GM19397 (cell line): ENCODE data around the gene TBC1D17.

ENCODE experiments used
- ATAC-seq: cut with Tn5 transposase; IDR thresholded peaks from one replicate; pipeline ENCODE4 v1.9.1; 2021; ENCODE audit warnings: mild to moderate bottlenecking, moderate library complexity; ENCODE audit not compliant: unreplicated experiment

Gene TBC1D17

DNA sequence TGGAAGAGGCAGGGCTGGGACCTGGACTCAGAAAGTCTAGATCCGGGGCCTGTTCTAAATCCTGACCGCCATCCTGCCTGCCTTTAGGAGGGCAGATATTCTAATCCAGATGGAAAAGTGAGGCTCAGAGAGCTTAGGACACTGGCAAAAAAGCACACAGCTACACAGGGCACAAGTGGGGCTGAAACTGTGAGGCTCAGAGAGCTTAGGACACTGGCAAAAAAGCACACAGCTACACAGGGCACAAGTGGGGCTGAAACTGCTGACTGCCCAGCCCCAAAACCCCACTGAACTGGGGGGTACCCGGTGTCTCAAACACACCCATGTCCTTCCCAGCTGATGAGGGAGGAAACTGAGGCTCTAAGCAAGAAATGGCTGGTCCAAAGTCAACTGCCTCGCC, 2.3 kb upstream of the TBC1D17 start:
- ATAC-seq: no peak

DNA sequence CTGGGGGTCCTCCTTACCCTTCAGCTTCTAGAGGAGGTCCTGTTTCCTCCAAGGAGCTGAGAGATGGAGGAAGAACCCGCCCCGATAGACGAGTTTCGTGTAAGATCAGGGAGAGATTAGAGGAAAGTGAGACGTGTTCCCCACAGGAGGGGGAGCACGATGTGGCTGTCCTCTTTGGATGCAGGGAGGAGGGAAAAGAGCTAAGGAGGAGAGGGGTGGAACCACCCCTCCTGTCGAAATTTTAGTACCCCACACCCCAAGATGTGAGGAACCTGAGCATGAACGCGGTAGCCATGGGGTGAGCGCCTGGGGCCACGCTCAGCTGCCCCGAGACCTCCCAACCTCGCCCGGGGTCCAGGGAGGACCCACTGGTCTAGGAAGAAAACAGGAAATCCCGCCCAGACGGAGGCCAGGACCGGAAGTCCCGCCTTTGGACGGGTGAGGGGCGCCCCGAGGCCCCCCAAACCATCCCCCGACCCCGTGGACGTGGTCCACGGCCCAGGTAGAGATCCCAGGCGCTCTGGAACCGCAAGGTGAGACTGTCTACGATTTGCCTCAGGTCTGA, 1.6 kb upstream of the TBC1D17 start:
- ATAC-seq: no peak

DNA sequence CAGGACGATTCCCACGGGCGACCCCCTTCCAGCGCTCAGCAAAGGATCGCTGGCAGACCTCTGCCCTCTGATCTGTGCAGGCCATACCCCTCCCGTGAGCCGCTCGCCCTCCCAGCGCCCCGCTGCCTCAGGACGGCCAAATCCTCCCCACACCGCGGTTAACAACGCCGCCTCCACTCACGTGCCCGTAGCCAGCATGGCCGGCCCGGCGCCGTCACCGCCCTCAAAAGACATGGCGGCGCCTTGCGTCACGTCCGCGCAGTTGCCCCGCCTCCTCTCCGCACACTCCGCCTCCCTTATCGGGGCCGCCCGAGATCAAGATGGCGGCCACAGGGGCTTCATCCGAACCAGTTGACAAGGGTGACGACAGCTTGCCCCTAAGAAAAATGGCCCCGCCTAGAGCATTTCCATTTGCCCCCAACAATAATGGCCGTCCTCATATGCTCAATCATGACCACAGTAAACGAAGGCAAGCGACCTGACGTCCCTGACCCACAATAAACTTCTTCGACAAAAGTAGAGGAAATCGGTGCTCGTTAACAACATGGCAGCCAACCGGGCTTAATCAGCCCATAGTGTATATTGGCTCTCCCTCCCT, 981 bp upstream of the TBC1D17 start:
- ATAC-seq: peak; percentile 48

GRCh38 chr19:49877879-49878743, 609 bp downstream of the TBC1D17 start:
- ATAC-seq: peak; percentile 44

DNA sequence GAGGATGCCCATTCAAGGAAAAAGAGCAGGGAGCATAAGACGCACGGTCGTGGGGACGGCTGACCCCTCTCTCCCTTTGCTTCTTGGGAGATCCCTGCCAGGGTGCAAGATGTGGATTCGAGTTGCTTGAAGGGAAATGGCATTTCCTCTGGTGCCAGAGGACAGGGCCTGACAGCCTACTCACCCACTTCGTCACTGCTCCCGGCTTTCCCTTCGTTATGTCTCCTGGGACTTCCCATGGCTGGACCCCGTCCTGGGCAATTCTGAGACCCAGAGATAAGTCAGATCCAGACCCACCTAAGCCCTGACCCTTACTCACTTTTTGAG, 1.2 kb downstream of the TBC1D17 start:
- ATAC-seq: no peak

- no peak for ATAC-seq
Measured at GRCh38 chr19:49879243-49879963, 1.9 kb downstream of the TBC1D17 start.

GRCh38 chr19:49880162-49880869, 2.8 kb downstream of the TBC1D17 start:
- no peak for ATAC-seq

- ATAC-seq: no peak
Measured at GRCh38 chr19:49881186-49881585, 3.7 kb downstream of the TBC1D17 start.

DNA sequence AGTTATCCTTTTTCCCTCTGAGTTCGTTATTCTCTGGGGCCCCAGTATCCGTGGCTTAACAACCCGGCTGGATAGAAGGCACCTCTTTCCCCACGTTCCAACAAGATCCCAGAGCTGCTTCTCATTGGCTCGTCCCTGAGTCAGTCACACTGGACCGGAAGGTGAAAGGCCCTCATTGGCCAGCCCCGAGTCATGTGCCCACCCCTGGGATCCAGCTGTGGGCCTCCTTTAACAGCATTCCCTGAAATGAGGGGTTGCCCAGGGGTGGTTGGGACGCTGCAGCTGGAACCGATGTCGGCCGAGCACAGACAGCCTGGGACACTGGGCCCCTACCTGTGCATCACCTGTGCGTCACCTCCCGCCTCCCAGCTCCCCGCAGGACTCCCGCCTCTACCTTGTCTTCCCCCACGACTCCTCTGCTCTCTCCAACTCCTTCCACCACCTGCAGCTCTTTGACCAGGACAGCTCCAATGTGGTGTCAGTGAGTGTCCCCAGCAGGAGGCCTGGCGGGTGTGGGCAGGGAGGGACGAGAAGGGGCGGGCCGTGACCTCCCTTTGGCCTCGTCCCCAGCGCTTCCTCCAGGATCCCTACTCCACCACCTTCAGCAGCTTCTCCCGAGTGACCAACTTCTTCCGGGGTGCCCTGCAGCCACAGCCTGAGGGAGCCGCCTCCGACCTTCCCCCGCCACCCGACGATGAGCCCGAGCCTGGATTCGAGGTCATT, 4.3 kb downstream of the TBC1D17 start:
- no peak for ATAC-seq

DNA sequence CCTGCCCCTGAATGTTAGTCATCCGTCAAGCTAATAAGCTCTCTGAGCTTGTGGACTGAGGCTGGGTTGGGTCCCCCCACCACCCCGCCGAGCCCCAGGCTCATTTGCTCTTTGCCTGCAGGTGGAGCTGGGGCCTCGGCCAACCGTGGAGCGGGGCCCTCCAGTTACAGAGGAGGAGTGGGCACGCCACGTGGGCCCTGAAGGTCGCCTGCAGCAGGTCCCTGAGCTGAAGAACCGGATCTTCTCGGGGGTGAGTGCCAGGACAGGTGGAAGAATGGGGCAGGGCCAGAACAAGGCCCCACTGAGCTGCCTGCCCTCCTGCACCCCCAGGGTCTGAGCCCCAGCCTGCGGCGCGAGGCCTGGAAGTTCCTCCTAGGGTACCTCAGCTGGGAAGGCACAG, 5.1 kb downstream of the TBC1D17 start:
- ATAC-seq: no peak

DNA sequence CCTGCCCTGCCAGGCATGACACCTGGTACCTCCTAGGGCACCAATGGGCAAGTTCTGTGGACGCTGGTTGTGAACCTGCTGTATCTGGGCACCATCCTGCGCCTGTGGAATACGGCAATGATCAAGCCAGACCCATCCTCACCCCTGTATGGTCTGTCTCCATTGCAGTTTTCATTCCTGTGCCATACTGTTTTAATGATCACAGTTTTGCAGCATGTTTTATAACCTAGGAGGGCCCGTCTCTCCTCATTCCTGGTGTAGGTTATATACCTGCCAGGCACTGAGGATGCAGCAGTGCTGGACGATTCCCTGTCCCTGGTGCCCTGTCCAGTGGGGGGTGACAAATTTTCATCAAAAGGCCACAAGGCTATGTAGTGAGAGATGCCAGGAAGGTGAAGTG, 5.6 kb downstream of the TBC1D17 start:
- ATAC-seq: no peak

GRCh38 chr19:49884109-49884508, 6.6 kb downstream of the TBC1D17 start:
- no peak for ATAC-seq

DNA sequence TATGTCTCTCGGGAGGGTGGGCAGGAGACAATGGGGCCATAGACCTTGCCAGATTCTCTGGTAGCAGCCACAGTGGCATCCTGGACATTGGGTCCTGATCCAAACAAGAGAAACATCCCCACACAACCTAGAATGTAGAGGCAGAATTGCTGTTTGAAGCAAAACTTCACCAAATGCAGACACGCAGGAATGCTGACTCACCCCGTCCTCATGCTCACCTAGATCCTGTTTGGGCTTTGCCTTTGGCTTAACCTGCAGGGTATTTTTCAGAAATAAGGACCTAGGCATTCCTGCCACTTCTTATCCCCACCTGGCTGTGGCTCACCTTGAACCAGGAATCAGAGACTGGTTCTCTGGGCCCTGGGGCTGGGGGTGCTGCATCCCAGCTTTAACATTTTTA, 7.3 kb downstream of the TBC1D17 start:
- ATAC-seq: no peak

GRCh38 chr19:49887037-49887664, 9.6 kb downstream of the TBC1D17 start:
- ATAC-seq: no peak

- no peak for ATAC-seq
Measured at GRCh38 chr19:49887665-49888509, 10.4 kb downstream of the TBC1D17 start.

GRCh38 chr19:49888510-49888824, 11.0 kb downstream of the TBC1D17 start:
- ATAC-seq: no peak

DNA sequence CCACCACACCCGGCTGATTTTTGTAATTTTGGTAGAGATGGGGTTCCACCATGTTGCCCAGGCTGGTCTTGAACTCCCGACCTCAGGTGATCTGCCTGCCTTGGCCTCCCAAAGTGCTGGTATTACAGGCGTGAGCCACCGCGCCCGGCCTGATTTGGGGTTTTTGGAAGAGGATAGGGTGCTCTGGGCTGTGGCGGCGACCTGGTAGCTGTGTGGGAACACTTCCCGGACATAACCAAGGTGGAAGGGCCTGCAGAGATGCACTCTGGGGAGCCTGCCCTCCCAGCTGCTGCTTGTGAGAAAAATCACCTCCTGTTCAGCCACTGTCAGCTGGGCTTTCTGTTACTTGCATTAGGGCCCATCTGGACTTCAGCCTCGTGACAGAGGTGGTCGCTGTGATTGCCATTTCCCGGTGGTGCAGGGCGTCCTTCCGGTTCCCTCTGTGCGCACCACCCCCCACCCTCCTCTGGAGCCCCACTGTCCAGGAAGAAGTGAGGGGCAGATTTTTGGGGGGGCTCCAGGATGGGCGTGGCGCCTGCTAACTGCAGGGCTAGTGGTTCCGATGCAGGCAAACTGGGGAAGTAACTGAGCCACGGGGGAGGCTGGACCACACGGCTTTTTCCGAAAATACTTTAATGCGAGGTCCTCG, 11.7 kb downstream of the TBC1D17 start:
- ATAC-seq: no peak

GRCh38 chr19:49889687-49890348, 12.3 kb downstream of the TBC1D17 start:
- no peak for ATAC-seq
